Nephron progenitor cell (in vitro differentiated cells): ENCODE data around the gene LTB4R.
A peak's percentile ranks its signal among the peaks of the same experiment; 100 is the strongest.

ENCODE experiments used
- DNase-seq: peaks from one replicate; pipeline ENCODE4 v3.0.0; 2021
- H3K27ac Mint-ChIP-seq: 2 replicates; pipeline ENCODE4 v1.8.0; 2021; ENCODE audit warnings: mild to moderate bottlenecking, moderate library complexity, mixed read lengths
- H3K27me3 Mint-ChIP-seq: 2 replicates; pipeline ENCODE4 v1.8.0; 2021; ENCODE audit warnings: mild to moderate bottlenecking, low read depth, mixed read lengths; ENCODE audit not compliant: poor library complexity
- H3K36me3 Mint-ChIP-seq: 2 replicates; pipeline ENCODE4 v1.8.0; 2021; ENCODE audit warnings: low read depth, mixed read lengths
- H3K4me1 Mint-ChIP-seq: 2 replicates; pipeline ENCODE4 v1.8.0; 2021; ENCODE audit warnings: mixed read lengths
- H3K4me3 Mint-ChIP-seq: 2 replicates; pipeline ENCODE4 v1.8.0; 2021; ENCODE audit warnings: mild to moderate bottlenecking, moderate library complexity, mixed read lengths
- H3K9me3 Mint-ChIP-seq: 2 replicates; pipeline ENCODE4 v1.8.0; 2021; ENCODE audit warnings: mild to moderate bottlenecking, moderate library complexity, mixed read lengths
- TF ChIP-seq, protein P1 (sequence below): fragments of 200-600 bp; sonication (generic); IDR thresholded peaks from 2 replicates; pipeline ENCODE4 v1.5.0; 2021; ENCODE audit warnings: antibody characterized with exemption

The LTB4R gene

DNA sequence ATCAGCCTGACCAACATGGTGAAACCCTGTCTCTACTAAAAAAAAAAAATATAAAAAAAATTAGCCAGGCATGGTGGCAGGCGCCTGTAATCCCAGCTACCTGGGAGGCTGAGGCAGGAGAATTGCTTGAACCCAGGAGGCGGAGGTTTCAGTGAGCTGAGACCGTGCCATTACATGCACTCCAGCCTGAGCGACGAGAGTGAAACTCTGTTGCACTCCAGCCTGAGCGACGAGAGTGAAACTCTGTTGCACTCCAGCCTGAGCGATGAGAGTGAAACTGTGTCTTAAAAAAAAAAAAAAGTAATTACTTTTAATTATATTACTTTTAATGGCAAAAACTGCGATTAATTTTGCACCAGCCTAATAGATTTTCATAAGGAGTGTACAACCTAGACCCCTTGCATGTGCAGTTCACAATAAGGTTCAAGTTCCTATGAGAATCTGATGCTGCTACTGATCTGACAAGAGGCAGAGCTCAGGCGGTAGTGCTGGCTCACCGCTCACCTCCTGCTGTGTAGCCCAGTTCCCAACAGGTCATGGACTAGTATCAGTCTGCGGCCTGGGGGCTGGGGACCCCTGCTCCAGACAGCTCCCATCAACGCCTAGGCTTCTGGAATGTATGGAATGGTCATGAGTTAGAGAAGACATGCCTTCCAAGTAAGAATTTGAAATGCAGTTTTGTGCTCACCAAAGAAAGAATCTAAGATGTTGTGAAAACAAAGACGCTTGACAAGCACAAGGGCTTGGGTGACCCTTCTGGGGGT, 10.1 kb downstream of the LTB4R start:
- Mint-ChIP-seq H3K27ac (no peak overlapping the region), H3K4me3 (no peak overlapping the region), H3K27me3 (peaks cover 48% of the 10 kb centered on the region), H3K9me3 (no peaks in the 10 kb centered on the region), H3K4me1 (peaks cover 54% of the 10 kb centered on the region), H3K36me3 (no peaks in the 10 kb centered on the region)
- no peak for DNase-seq
- TF ChIP-seq, protein P1, sequence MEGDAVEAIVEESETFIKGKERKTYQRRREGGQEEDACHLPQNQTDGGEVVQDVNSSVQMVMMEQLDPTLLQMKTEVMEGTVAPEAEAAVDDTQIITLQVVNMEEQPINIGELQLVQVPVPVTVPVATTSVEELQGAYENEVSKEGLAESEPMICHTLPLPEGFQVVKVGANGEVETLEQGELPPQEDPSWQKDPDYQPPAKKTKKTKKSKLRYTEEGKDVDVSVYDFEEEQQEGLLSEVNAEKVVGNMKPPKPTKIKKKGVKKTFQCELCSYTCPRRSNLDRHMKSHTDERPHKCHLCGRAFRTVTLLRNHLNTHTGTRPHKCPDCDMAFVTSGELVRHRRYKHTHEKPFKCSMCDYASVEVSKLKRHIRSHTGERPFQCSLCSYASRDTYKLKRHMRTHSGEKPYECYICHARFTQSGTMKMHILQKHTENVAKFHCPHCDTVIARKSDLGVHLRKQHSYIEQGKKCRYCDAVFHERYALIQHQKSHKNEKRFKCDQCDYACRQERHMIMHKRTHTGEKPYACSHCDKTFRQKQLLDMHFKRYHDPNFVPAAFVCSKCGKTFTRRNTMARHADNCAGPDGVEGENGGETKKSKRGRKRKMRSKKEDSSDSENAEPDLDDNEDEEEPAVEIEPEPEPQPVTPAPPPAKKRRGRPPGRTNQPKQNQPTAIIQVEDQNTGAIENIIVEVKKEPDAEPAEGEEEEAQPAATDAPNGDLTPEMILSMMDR, result no peak

DNA sequence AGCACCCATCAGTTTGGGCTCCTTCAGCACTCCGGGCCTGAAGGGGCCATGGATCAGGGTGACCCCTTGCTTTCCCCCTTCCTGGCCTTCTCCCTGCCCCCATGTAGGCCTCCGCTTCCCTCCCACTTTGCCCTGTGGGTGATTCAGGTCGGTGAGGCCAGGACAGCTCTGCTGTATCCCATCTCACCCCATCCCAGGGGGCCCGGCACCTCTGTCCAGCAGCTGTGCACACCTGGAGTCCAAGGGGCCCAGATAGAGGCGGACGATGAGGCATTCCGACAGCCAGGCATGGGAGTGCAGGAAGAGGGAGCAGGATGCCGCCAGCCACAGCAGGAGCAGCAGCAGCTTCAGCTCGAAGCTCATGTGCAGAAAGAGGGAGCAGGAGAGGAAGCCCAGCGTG, 11.4 kb downstream of the LTB4R start:
- H3K27ac Mint-ChIP-seq, result no peak overlapping the region
- H3K36me3 Mint-ChIP-seq, result no peaks in the 10 kb centered on the region
- DNase-seq, result no peak
- H3K4me3 Mint-ChIP-seq, result no peak overlapping the region
- TF ChIP-seq, protein P1, result no peak
- H3K4me1 Mint-ChIP-seq, result peaks cover 64% of the 10 kb centered on the region
- peaks cover 49% of the 10 kb centered on the region for H3K27me3 Mint-ChIP-seq
- H3K9me3 Mint-ChIP-seq, result no peaks in the 10 kb centered on the region

DNA sequence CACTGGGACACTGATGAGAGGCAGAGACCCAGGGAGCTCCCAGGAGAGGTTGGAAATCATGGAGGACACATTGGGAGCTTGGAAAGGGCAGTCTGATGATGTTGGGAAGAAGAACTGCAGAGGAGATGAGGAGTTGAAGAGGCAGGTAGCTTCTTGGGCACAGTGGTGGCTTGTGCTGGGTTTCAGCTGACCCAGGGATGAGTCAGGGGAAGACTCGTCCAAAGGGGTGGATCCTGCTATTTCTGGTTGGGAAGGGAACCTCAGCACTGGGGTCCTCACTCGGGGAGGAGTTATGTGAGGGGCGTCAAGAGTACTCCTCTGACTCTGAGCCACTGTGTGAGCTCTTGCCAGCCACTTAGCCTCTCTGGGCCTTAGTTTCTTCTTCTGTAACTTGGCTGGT, 12.0 kb downstream of the LTB4R start:
- Mint-ChIP-seq H3K27me3 (peaks cover 42% of the 10 kb centered on the region), H3K36me3 (no peaks in the 10 kb centered on the region), H3K4me3 (no peak overlapping the region), H3K9me3 (peaks cover under 1% of the 10 kb centered on the region), H3K4me1 (peaks cover 65% of the 10 kb centered on the region), H3K27ac (no peak overlapping the region)
- DNase-seq, result no peak
- TF ChIP-seq, protein P1, result no peak

DNA sequence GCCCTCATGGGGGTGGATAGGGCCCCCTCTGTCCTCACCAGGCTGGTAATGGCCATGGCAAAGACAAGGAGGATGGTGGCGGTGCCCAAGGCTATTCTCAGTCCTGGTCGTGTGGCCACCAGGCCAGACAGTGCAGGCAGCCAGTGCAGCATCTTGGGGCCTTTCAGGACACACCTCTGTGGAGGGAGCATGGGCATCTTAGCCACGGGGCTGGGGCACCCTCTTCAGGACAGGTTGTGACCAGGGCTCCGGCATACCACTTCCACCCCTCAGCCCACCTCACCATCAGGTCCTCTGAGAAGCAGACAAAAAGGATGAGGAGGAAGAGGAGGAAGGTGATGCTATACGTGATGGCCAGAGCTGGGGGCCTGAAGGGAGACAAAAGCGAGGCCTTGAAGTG, 12.7 kb downstream of the LTB4R start:
- Mint-ChIP-seq H3K36me3 (no peaks in the 10 kb centered on the region), H3K27ac (no peak overlapping the region), H3K4me3 (no peak overlapping the region), H3K4me1 (peaks cover 70% of the 10 kb centered on the region), H3K27me3 (peaks cover 39% of the 10 kb centered on the region), H3K9me3 (peaks cover 7% of the 10 kb centered on the region)
- TF ChIP-seq, protein P1, result no peak
- DNase-seq, result no peak

DNA sequence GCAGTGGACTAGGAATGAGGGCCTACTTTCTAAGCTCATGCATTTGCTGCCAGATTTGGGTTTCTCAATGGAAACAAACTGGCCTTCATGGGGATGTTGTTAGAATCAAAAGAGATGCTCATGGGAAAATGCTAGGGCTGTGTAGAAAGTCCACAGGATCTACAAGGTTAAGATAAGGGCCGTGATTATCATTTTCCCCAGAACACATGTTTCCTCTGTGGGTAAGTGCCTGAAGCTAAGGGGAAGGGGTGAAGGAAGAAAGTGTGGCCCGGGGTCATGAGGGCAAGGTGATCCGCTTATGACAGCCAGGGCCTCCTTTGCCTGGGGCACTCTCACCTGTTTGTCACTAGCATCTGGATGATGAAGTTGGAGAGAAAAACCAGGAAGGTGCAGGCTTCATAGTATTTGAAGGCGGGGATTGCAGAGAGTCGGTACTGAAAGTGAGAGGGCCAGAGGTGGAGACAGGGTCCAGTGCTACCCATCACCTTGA, 13.8 kb downstream of the LTB4R start:
- no peak for DNase-seq
- TF ChIP-seq, protein P1, result no peak
- Mint-ChIP-seq H3K36me3 (no peaks in the 10 kb centered on the region), H3K9me3 (peaks cover 8% of the 10 kb centered on the region), H3K4me1 (peaks cover 60% of the 10 kb centered on the region), H3K27me3 (peaks cover 39% of the 10 kb centered on the region), H3K27ac (no peak overlapping the region), H3K4me3 (no peak overlapping the region)

DNA sequence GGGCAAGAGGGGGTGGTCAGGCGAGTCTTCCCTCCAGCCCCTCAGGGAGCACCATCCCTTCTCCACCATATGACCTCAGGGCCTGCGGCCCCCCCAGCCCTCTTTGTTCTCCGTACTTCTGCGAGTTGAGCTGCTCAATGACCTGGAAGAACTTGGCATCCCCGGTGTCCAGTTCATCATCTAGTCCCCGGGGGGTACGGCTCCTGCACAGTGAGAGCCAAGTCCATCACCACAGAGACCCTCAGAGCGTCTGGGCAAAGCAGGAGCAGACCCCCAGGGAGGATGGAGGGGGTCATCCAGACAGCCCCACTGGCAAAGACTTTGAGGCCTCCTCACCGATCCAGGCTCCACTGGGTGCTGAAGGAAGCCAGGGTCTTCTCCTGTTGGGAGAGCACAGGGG, 14.7 kb downstream of the LTB4R start:
- Mint-ChIP-seq H3K27ac (no peak overlapping the region), H3K4me1 (peaks cover 56% of the 10 kb centered on the region), H3K4me3 (peak overlapping the region; percentile 40), H3K9me3 (peaks cover 8% of the 10 kb centered on the region), H3K27me3 (peaks cover 43% of the 10 kb centered on the region), H3K36me3 (no peaks in the 10 kb centered on the region)
- no peak for DNase-seq
- TF ChIP-seq, protein P1, result no peak
